ENCODE results near the gene HNRNPC. TPM values are rescaled to one million over a fixed set of nuclear protein-coding genes. Genes with fewer than 3 reads are reported as not detected.

The HNRNPC gene
- total RNA-seq, 3 donors from 2014 or later: 386 to 760 (median 480) TPM

GRCh38 chr14:21191261-21191808 lies 77.9 kb downstream of the HNRNPC start:
- H3K27ac ChIP-seq: no peak overlapping the region
- H3K36me3 ChIP-seq: no peaks in the 10 kb centered on the region
- intact Hi-C loops (cut with DNase I; ENCODE audit: low total_unique reads): no loop called here
- H3K4me1 ChIP-seq: no peaks in the 10 kb centered on the region
- H3K9me3 ChIP-seq: no peaks in the 10 kb centered on the region
- peak overlapping the region in 1 of 3 donors; percentile 43 for H3K4me3 ChIP-seq
- no peak for DNase-seq (ENCODE audit: low spot score in 2 of 2)
- no peaks in the 10 kb centered on the region for H3K27me3 ChIP-seq
- no peak for TF ChIP-seq POLR2AphosphoS5 (IDR thresholded peaks at IDR 0.05)
- no peak for TF ChIP-seq CTCF (IDR thresholded peaks at IDR 0.05)
- TF ChIP-seq POLR2A (IDR thresholded peaks at IDR 0.05): no peak

- no peak for TF ChIP-seq CTCF (IDR thresholded peaks at IDR 0.05)
- no peak for TF ChIP-seq POLR2AphosphoS5 (IDR thresholded peaks at IDR 0.05)
- TF ChIP-seq POLR2A (IDR thresholded peaks at IDR 0.05): no peak
- Histone ChIP-seq H3K4me3 (no peak overlapping the region), H3K4me1 (no peaks in the 10 kb centered on the region), H3K9me3 (no peaks in the 10 kb centered on the region), H3K27me3 (no peaks in the 10 kb centered on the region), H3K36me3 (no peaks in the 10 kb centered on the region), H3K27ac (no peak overlapping the region)
- intact Hi-C loops (cut with DNase I; ENCODE audit: low total_unique reads): no loop called here
- DNase-seq (ENCODE audit: low spot score in 2 of 2): no peak
Observed at GRCh38 chr14:21185491-21185890, 83.8 kb downstream of the HNRNPC start.

- Histone ChIP-seq H3K4me3 (no peak overlapping the region), H3K4me1 (no peaks in the 10 kb centered on the region), H3K9me3 (no peaks in the 10 kb centered on the region), H3K27ac (no peak overlapping the region), H3K36me3 (no peaks in the 10 kb centered on the region), H3K27me3 (no peaks in the 10 kb centered on the region)
- TF ChIP-seq POLR2A (IDR thresholded peaks at IDR 0.05): no peak
- TF ChIP-seq CTCF (IDR thresholded peaks at IDR 0.05): no peak
- no peak for TF ChIP-seq POLR2AphosphoS5 (IDR thresholded peaks at IDR 0.05)
- intact Hi-C loops (cut with DNase I; ENCODE audit: low total_unique reads): no loop called here
- DNase-seq (ENCODE audit: low spot score in 2 of 2): no peak
Observed at GRCh38 chr14:21184254-21184653, 85.0 kb downstream of the HNRNPC start.

- H3K27me3 ChIP-seq: no peaks in the 10 kb centered on the region
Observed at GRCh38 chr14:21182166-21182565, 87.1 kb downstream of the HNRNPC start.

GRCh38 chr14:21171128-21171527 lies 98.1 kb downstream of the HNRNPC start:
- H3K27ac ChIP-seq: no peak overlapping the region
- no peaks in the 10 kb centered on the region for H3K27me3 ChIP-seq
- H3K36me3 ChIP-seq: no peaks in the 10 kb centered on the region
- DNase-seq (ENCODE audit: low spot score in 2 of 2): no peak
- H3K4me1 ChIP-seq: no peaks in the 10 kb centered on the region
- intact Hi-C loops (cut with DNase I; ENCODE audit: low total_unique reads): no loop called here
- TF ChIP-seq CTCF (IDR thresholded peaks at IDR 0.05) (no peak), POLR2AphosphoS5 (IDR thresholded peaks at IDR 0.05) (no peak), POLR2A (IDR thresholded peaks at IDR 0.05) (no peak)
- H3K9me3 ChIP-seq: peaks cover 0 to 6% of the 10 kb centered on the region in 2 donors
- no peak overlapping the region for H3K4me3 ChIP-seq

More at GRCh38 chr14:21182166-21182565, 87.1 kb downstream of the HNRNPC start:
- TF ChIP-seq CTCF (IDR thresholded peaks at IDR 0.05): no peak
- TF ChIP-seq POLR2A (IDR thresholded peaks at IDR 0.05): no peak
- TF ChIP-seq POLR2AphosphoS5 (IDR thresholded peaks at IDR 0.05): no peak
- Histone ChIP-seq H3K36me3 (no peaks in the 10 kb centered on the region), H3K4me3 (no peak overlapping the region), H3K27ac (no peak overlapping the region), H3K9me3 (no peaks in the 10 kb centered on the region), H3K4me1 (no peaks in the 10 kb centered on the region)
- intact Hi-C loops (cut with DNase I; ENCODE audit: low total_unique reads): no loop called here
- no peak for DNase-seq (ENCODE audit: low spot score in 2 of 2)

Measured in breast epithelium (tissue), 4 donors.